HG03354 (cell line): ENCODE measurements around the gene PMF1.

Source experiments
- ATAC-seq: cut with Tn5 transposase; IDR thresholded peaks from one replicate; pipeline ENCODE4 v1.9.1; 2021; ENCODE audit warnings: mild to moderate bottlenecking; ENCODE audit not compliant: unreplicated experiment, poor library complexity, severe bottlenecking

The PMF1 gene

DNA sequence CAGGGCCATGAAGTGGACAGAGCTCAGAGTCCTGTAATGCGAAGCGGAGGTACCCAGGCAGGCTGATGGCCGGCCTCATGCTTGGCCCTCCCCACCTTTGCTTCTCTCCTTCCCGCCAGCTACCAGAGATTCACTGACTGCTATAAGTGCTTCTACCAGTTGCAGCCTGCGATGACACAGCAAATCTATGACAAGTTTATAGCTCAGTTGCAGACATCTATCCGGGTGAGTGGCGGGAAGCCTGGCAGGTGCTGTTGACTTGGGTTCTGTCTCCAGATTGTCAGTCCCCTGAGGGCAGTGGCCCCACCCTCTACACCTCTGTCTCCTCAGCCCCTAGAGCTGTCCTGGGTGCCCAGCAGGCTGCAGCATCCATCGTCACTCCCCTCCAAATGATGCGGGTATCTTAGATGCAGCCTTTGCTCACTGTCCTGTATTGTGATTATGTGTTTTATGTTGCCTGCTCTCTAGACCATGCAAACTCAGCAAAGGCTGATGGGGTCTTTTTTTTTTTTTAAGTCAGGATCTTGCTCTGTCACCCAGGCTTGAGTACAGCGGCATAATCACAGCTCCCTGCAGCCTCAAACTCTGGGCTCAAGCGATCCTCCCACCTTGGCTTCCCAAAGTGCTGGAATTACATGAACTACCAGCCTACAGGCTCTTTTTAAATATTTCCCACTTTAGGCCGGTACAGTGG, 19.5 kb downstream of the PMF1 start:
- no peak for ATAC-seq

DNA sequence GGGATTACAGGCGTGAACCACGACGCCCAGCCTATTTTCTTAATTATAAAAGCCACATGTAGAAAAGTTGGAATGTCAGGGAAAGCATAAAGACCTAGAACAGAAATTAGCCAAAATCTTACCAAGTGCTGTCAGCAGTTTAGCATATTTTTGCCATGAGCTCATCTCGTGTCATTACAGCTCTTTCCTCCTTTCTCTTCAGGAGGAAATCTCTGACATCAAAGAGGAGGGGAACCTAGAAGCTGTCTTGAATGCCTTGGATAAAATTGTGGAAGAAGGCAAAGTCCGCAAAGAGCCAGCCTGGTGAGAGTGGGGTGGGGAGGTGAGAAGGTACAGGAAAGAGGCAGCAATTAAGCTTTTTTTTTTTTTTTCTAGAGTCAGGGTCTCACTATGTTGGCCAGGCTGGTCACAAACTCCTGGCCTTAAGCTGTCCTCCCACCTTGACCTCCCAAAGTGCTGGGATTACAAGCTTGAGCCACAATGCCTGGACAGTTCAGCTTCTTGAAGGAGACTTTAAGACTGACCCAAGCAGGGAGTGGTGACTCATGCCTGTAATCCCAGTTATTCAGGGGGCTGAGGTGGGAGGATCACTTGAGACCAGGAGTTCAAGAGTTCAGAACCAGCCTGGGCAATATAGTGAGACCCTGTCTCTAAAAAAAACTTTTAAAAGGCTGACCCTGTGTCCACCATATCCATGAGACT, 20.8 kb downstream of the PMF1 start:
- ATAC-seq = no peak

DNA sequence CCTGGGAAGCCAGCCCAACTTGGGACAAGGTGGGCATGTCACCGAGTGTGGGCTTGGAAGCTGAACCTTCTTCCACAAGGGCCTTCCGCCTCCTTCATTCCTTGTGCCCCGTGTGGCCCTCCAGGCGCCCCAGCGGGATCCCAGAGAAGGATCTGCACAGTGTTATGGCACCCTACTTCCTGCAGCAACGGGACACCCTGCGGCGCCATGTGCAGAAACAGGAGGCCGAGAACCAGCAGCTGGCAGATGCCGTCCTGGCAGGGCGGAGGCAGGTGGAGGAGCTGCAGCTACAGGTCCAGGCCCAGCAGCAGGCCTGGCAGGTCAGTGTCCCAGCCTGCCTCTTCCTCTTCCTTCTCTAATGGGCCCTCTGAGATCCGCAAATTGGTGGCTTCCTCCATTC, 23.4 kb downstream of the PMF1 start:
- ATAC-seq = no peak

DNA sequence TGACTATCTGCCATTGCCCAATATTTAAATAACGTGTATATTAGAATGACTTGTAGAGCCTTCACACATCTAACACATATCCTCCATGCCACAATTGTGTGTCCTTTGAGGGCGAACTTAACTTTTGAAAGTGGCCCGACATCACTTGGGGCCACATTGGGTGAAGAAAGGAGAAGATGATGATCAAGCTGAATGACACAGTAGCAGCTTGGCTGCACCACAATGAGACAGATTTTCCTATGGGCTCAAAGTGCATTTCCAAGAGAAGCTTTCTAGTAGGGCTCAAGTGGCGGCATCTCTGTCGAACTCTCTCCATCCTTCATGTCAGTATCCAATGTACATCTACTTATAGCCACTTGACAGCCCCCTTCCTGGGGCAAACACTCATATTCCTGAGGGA, 25.4 kb downstream of the PMF1 start:
- ATAC-seq = no peak

DNA sequence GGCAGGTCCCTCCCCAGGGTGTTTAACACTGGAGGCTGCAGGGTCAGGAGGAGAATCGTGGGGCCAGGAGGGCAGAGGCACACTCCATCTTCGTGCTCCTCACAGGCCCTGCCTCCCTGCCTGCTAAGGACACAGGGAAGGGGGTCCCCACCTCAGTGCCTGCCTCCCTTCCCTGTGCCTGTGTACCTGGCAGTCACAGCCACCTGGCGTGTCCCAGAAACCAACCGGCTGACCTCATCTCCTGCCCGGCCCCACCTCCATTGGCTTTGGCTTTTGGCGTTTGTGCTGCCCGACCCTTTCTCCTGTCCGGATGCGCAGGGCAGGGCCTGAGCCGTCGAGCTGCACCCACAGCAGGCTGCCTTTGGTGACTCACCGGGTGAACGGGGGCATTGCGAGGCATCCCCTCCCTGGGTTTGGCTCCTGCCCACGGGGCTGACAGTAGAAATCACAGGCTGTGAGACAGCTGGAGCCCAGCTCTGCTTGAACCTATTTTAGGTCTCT, 28.6 kb downstream of the PMF1 start:
- ATAC-seq = no peak

DNA sequence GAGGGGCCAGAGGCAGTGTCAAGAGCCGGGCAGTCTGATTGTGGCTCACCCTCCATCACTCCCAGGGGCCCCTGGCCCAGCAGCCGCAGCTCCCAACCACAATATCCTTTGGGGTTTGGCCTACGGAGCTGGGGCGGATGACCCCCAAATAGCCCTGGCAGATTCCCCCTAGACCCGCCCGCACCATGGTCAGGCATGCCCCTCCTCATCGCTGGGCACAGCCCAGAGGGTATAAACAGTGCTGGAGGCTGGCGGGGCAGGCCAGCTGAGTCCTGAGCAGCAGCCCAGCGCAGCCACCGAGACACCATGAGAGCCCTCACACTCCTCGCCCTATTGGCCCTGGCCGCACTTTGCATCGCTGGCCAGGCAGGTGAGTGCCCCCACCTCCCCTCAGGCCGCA, 29.1 kb downstream of the PMF1 start, which contains the start of gene BGLAP:
TSS of gene BGLAP (plus strand) at position 259 of the 400 bp plus-strand sequence. CDS start at position 307, 48 bp downstream.
- no peak for ATAC-seq

DNA sequence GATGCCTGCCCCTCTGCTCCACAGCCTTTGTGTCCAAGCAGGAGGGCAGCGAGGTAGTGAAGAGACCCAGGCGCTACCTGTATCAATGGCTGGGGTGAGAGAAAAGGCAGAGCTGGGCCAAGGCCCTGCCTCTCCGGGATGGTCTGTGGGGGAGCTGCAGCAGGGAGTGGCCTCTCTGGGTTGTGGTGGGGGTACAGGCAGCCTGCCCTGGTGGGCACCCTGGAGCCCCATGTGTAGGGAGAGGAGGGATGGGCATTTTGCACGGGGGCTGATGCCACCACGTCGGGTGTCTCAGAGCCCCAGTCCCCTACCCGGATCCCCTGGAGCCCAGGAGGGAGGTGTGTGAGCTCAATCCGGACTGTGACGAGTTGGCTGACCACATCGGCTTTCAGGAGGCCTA, 29.9 kb downstream of the PMF1 start:
- ATAC-seq = no peak

DNA sequence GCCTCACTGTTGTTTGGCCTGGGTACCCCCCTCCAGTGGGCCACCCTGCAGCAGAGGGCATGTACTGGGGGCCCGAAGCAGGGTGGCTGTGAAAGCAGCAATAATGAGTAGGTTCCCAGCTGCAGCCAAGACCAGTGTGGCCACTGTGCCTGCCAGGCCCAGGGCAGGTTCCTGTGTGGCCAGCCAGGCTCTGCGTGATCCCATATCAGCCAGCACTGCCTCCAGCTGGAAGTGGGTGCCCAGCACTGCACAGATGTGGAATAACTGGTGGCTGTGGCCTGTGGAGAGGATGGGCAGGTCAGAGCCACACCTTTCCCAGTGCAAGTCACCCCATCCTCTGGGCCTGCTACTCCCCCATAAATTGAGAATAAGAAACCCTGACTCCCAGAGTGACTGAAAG, 31.3 kb downstream of the PMF1 start:
- ATAC-seq = no peak

DNA sequence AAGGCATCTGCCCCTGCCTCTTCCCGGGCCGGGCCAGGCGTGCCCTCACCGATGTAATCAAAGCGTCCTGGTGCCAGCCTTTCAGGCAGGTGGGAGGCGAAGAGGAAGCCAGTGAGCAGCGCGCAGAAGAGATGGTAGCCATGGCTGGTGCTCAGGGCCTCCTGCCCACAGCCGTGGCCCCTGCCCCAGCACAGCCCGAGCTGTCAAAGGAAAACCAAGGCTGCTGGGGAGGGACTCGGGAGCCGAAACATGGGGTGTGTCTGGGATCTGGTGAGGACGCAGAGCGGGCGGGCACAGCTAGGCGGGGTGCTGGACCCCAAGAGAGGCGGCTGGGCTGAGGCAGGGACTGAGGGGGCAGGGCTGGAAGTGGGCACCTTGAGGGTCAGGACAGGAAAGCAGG, 31.9 kb downstream of the PMF1 start:
- ATAC-seq = no peak

DNA sequence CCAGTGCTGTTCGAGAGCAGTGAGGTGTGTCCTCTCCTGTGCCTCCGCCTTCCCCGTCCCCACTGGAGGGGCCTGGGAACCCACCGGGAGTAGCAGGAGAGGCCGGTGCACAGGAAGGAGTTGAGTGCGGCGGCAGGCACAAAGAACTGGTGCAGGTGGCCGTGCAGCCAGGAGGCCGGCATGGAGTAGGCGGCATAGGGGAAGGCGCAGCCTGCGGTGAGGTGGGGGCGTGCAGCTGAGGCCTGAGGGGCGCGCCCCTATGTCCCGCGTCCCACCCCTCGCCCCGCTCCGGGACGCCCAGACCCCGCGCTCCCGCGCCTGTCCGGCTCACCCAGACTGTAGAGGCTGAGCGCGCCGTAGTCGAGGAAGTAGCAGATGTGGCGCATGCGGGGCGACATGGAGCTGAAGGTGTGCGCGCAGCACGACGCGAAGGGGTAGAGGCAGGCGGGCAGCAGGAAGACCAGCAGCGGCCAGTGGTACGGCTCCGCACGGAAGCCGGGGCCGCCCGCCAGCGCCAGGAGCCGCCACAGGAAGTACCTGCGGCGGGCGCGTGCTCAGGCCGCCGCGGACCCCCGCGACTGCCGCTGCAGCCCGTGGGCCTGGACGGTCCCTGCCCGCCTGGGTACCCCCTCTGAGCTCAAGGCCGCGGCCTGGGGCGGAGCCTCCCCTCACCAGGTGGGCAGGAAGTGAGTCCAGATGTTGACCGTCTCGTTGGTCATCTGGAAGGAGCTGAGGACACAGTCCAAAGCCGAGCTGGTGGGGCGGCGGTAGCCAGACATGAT, 32.8 kb downstream of the PMF1 start:
- ATAC-seq = no peak

DNA sequence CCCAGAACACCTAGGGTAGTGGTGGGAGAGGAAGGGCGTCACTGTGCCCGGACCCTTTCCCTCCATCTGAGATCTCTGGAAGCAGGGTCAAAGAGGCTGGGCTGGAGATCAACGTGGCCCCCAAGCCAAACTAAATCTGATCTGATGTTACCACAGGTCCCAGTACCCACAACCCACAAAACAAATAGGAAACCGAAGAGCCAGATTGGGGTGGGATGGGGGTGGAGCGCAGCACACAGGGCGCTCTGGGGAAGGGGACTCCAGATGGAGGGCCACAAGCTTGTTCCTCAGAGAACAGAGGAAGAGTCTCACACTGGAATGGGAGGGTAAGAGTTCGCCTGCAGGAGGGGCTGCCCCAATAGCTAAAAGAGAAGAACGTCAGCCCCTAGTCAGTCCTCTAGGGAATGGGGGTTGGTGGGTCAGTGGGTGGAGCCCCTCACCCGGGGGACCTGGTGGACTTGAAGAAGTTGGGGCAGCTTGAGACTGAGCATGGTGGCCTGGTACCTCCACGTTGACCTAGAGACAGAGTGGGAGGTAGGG, 33.5 kb downstream of the PMF1 start:
- ATAC-seq = no peak

DNA sequence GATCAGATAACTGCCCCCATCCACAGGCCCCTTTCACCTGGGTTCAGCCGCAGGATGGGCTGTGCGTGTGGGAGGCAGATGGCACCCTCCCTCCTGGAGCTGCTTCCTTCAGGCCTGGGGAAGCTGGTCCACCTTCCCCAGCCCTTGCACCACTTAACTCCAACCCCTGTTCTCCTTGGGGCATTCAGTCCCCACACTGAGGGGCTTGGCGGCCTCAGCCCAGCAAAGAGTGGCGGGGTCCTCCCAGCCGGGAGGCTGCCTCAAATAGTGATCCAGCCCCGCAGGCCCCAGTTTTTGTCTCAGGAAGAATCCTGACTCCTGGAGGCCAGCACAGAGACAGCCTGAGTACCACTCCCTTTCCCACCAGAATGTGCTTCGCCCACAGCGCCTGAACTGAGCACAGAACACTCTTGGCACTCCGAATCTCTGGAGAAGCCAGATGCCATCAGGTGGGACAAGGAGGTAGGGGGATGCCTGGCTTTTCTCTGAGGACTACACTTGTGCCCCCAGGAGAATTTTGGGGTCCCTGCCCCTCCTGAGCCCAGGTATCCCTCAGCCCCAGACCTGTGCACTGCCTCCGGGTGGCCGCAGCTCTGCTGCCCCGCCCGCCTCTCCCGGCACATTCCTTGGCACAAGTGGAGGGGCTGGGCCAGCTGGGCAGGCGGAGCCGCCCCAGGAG, 34.1 kb downstream of the PMF1 start:
- ATAC-seq = no peak

DNA sequence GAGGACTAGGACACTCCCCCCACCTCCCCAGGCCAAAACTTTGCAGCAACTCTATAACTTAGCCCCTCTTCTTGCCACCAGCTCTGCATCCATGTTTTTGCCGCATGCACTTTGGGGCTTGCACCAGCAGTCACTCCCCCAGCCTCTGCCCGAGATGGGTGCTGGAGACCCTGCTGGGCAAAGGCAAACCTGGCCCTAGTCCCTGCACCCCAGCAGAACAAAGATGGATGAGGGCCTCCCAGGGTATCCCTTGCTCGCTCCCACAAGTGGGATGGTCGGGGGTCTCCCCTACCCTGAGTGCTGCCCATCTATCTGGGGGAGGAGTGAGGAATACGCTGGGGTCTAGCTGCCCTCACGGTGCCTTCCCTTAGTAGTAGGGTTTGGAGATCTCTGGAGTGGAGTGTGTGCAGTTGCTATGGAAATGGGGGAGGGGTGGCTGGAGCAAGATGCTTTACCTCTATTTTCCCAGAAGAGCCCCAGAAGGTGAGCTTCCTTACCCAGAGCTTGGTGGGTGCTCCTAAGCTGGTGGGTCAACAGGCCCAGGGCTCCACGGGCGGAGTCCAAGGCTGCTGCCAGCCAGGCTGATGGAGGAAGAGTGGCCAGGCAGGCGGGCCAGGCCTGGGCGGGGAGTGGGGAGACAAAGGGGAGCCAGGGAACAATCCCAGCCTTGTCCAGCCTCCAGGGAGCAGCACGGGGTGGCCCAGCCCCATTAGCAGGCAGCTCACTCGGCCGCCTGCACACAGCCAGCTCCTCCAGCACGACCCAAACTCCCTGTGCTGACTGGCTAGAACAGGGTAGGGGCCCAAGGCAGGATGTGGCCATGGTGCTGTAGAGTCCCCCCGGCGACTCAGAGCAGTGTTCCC, 34.9 kb downstream of the PMF1 start, which contains the start of gene PAQR6:
TSS of gene PAQR6 (minus strand) at position 597 of the 863 bp plus-strand sequence. CDS start 1,325 bp downstream, outside the sequence.
- no peak for ATAC-seq

DNA sequence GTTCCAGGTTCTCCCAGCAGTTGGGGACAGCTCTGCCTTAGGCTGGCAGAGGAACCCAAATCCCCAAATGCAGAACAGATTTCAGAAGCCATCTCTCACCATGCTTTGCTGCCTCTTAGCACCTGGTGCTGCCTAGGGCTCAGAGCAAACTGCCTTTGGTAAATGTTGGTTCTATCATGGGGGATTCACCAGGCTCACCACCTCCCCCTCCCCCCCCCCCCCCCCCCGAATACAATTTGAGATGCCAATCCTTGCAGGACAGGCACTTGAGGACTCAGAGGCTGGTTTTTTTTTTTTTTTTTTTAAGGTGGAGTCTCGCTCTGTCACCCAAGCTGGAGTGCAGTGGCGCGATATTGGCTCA, 35.5 kb downstream of the PMF1 start:
- no peak for ATAC-seq

DNA sequence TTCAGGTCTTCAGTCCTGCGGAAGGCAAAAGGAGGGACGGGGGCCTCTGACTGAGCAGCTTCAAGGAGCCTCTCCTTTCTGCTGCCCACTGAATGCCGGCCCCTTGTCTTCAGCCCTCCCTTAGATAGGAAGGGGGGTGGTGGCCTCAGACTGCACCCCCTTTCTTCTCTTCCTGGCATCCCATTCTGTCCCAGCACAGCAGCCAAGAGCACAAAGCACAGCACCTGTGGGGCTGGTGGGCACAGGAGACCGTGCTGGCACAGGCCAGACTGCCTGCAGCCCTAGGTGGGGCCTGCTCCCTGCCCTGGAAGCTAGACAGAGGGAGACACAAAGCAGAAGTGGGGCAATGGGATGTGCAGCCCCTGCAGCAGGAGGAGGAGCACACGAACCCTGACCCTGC, 36.8 kb downstream of the PMF1 start:
- ATAC-seq = no peak

DNA sequence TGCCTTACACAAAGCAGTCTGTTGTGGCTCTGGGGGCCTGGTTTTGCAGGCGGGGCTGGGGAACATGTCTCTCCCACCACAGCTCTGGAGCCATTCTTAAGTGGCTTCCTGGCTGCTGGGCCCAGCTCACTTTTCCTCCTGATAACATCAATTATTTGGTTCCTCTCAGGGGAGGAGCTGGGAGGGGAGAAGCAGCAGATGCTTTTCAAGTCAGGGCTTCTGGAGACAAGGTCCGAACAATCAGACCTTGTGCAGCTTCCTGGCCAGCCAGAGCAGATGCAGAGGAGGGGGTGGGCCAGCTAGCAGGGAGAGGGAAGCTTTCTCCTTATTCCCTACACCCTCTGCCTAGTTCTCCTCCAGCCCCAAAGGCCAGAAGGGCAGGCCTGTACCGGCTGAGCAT, 38.7 kb downstream of the PMF1 start:
- no peak for ATAC-seq

DNA sequence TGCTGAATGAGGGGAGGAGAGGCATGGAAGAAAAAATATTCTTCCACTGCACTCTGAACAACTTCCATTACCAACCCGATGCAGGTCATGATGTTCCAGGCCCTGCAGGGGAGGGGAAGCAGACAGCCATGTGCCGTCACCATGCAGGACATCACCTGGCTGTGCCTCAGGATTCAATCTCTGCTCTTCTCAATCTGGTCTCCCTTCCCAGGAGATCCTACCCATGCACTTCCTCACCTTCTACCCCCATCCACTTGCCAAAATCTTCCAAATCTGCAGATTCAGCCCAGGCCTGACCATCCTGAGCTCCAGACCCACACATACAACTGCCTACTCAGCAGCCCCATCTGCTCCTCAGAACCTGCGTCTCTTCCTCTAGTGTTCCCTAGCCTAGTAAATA, 40.8 kb downstream of the PMF1 start:
- no peak for ATAC-seq

DNA sequence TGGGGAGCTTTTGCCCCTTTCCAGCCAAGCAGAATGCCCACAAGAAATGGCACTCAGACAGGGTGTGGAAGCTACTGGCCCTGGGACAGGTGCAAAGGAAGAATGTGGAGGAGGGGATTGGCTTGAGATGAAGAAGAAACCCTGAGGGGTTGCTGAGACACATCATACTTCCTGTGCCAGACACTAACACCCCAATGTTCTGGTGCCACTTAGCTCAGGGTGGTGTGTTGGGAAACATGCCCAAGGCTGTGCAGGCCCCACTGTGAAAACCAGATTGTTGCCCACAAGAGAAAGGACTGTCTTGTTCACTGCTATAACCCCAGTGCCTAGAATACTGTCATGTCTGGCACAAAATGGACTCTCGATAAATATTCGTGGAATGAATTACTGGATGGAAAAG, 44.9 kb downstream of the PMF1 start:
- ATAC-seq = no peak

DNA sequence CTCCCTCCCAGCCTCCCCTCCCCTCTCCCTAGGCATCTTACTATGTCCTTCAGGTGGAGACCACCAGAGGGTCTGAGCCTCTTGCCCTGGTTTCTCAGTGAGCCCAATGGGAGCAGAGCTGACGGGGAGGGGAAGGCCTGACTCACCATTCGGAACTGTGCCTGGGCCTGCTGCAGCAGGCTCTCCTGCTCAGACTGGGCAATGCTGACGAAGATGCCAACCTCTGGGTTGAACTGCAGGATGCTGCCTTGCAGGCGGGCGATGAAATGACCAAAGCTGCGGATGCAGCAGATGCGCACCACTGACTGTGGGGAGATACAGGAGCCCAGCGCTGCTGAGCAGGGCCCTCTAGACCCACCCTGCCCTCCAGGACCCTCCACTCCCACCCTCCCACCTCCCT, 46.1 kb downstream of the PMF1 start:
- ATAC-seq = no peak
